ENCODE measurements around the gene TMEM200C.

The TMEM200C gene

GRCh38 chr18:5942591-5942990, 47.3 kb upstream of the TMEM200C start:
- Histone ChIP-seq H3K9ac (ENCODE audit: low read length) (no peak overlapping the region), H3K79me2 (ENCODE audit: insufficient read depth, low read length) (no peaks in the 10 kb centered on the region), H3K4me2 (ENCODE audit: low read depth, low read length, poor library complexity, severe bottlenecking) (no peak overlapping the region), H3K36me3 (ENCODE audit: low read length) (no peaks in the 10 kb centered on the region), H3K9me3 (ENCODE audit: insufficient read depth, low read length) (no peaks in the 10 kb centered on the region), H3K4me3 (ENCODE audit: insufficient read depth, low read length, poor library complexity, severe bottlenecking) (no peak overlapping the region), H3F3A (ENCODE audit: insufficient read depth) (no peaks in the 10 kb centered on the region), H2AFZ (ENCODE audit: low read depth, low read length, severe bottlenecking) (no peak overlapping the region), H4K20me1 (ENCODE audit: low read depth, low read length) (no peaks in the 10 kb centered on the region), H3K27me3 (ENCODE audit: low read length) (no peaks in the 10 kb centered on the region), H3K27ac (ENCODE audit: low read depth, low read length) (no peak overlapping the region), H3K9me2 (replicated peaks; ENCODE audit: insufficient read depth, low read length) (no peaks in the 10 kb centered on the region)
- no peak for TF ChIP-seq EZH2phosphoT487 (conservative IDR thresholded peaks at IDR 0.05; ENCODE audit: low read length)
- TF ChIP-seq, protein P1, sequence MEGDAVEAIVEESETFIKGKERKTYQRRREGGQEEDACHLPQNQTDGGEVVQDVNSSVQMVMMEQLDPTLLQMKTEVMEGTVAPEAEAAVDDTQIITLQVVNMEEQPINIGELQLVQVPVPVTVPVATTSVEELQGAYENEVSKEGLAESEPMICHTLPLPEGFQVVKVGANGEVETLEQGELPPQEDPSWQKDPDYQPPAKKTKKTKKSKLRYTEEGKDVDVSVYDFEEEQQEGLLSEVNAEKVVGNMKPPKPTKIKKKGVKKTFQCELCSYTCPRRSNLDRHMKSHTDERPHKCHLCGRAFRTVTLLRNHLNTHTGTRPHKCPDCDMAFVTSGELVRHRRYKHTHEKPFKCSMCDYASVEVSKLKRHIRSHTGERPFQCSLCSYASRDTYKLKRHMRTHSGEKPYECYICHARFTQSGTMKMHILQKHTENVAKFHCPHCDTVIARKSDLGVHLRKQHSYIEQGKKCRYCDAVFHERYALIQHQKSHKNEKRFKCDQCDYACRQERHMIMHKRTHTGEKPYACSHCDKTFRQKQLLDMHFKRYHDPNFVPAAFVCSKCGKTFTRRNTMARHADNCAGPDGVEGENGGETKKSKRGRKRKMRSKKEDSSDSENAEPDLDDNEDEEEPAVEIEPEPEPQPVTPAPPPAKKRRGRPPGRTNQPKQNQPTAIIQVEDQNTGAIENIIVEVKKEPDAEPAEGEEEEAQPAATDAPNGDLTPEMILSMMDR (IDR thresholded peaks at IDR 0.05; ENCODE audit: insufficient read depth, low read length, poor library complexity, severe bottlenecking): no peak

DNA sequence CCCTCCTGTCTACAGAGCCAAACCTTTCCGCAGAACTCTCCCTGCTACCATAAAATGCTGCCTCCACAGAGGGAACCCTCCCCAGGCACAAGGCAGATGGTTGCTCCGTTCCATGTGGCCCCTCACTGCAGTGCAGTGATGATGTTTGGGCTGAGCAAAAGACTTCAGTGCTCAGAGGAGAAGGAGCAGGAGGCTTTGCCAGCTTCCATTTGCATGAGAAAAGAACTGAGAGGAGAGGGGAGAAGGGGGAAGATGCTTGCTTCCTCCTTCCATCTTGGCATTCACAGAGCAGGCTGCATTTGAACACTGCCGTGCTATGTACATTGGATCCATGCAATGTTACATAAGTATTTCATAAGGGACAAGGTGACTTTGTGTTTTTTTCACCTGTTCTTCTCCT, 46.6 kb upstream of the TMEM200C start:
- Histone ChIP-seq H3K79me2 (ENCODE audit: insufficient read depth, low read length) (no peaks in the 10 kb centered on the region), H3K4me2 (ENCODE audit: low read depth, low read length, poor library complexity, severe bottlenecking) (no peak overlapping the region), H4K20me1 (ENCODE audit: low read depth, low read length) (no peaks in the 10 kb centered on the region), H3F3A (ENCODE audit: insufficient read depth) (no peaks in the 10 kb centered on the region), H3K9me3 (ENCODE audit: insufficient read depth, low read length) (no peaks in the 10 kb centered on the region), H3K4me3 (ENCODE audit: insufficient read depth, low read length, poor library complexity, severe bottlenecking) (no peak overlapping the region), H3K36me3 (ENCODE audit: low read length) (no peaks in the 10 kb centered on the region), H3K9ac (ENCODE audit: low read length) (no peak overlapping the region), H3K9me2 (replicated peaks; ENCODE audit: insufficient read depth, low read length) (no peaks in the 10 kb centered on the region), H3K27ac (ENCODE audit: low read depth, low read length) (no peak overlapping the region), H2AFZ (ENCODE audit: low read depth, low read length, severe bottlenecking) (no peak overlapping the region), H3K27me3 (ENCODE audit: low read length) (no peaks in the 10 kb centered on the region)
- TF ChIP-seq, protein P1 (IDR thresholded peaks at IDR 0.05; ENCODE audit: insufficient read depth, low read length, poor library complexity, severe bottlenecking): no peak
- no peak for TF ChIP-seq EZH2phosphoT487 (conservative IDR thresholded peaks at IDR 0.05; ENCODE audit: low read length)

DNA sequence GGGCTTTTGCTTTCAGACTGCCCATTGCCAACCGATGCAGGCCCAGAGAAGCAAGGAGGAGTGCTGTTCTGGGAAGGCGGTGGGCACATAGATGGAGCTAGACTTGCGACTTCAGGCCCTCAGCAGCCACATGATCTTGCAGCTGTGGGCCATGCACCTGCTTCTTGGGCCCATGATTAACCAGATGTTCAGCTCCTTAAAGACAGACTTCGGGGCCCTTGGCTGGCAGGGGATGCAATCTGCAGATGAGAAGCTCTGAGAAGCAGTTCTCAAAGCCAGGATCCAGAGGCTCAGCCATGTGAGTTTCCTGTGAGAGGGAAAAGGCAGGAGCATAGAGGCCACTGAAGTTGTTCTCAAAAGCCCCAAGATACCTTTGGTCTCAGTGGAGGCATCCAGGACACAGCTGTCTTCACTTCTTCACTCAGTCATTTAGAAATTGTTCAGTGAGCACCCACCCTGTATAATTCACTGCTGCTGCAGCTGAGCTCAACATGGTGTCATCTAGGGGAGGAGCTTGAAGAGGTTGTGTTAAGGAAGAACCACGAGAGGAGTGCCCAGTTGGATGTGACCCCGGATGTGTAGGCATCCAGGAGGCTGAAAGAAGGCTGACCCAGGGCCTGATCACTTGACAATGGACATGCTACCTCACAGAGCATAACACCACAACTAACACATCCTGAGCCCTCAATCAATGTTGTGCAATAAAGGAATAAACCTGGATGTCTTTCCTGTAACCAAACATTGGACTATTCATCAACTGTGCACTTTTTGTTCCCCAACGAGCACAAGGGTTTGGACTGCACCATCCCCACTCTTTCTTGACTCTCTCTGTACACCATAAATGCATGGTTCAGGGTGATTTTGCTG, 44.7 kb upstream of the TMEM200C start:
- Histone ChIP-seq H3K4me3 (ENCODE audit: insufficient read depth, low read length, poor library complexity, severe bottlenecking) (no peak overlapping the region), H3K9me2 (replicated peaks; ENCODE audit: insufficient read depth, low read length) (no peaks in the 10 kb centered on the region), H3F3A (ENCODE audit: insufficient read depth) (no peaks in the 10 kb centered on the region), H3K9ac (ENCODE audit: low read length) (no peak overlapping the region), H2AFZ (ENCODE audit: low read depth, low read length, severe bottlenecking) (no peak overlapping the region), H3K79me2 (ENCODE audit: insufficient read depth, low read length) (no peaks in the 10 kb centered on the region), H3K27ac (ENCODE audit: low read depth, low read length) (no peak overlapping the region), H3K9me3 (ENCODE audit: insufficient read depth, low read length) (no peaks in the 10 kb centered on the region), H3K4me2 (ENCODE audit: low read depth, low read length, poor library complexity, severe bottlenecking) (no peak overlapping the region), H3K27me3 (ENCODE audit: low read length) (no peaks in the 10 kb centered on the region), H4K20me1 (ENCODE audit: low read depth, low read length) (no peaks in the 10 kb centered on the region), H3K36me3 (ENCODE audit: low read length) (no peaks in the 10 kb centered on the region)
- TF ChIP-seq, protein P1 (IDR thresholded peaks at IDR 0.05; ENCODE audit: insufficient read depth, low read length, poor library complexity, severe bottlenecking): no peak
- TF ChIP-seq EZH2phosphoT487 (conservative IDR thresholded peaks at IDR 0.05; ENCODE audit: low read length): no peak
